Parathyroid adenoma (tissue), 2 donors: ENCODE data around the gene SLC6A19.

Experiments
- H2AFZ ChIP-seq: fragments of 300-600 bp; sonication (generic); one replicate; pipeline ENCODE4 v1.7.0; 2017; ENCODE audit warnings: antibody characterized with exemption, mild to moderate bottlenecking
- H3K27ac ChIP-seq: fragments of 300-600 bp; sonication (generic); one replicate; pipeline ENCODE4 v1.7.0; 2017
- H3K27me3 ChIP-seq: fragments of 300-600 bp; sonication (generic); one replicate; pipeline ENCODE4 v1.7.0; 2017; ENCODE audit warnings: low read length; ENCODE audit not compliant: control insufficient read depth, insufficient read depth
- H3K36me3 ChIP-seq: fragments of 300-600 bp; sonication (generic); one replicate; pipeline ENCODE4 v1.7.0; 2017; ENCODE audit warnings: low read length; ENCODE audit not compliant: control insufficient read depth, insufficient read depth
- H3K4me1 ChIP-seq: fragments of 300-600 bp; sonication (generic); one replicate; pipeline ENCODE4 v1.7.0; 2017; ENCODE audit warnings: control low read depth
- H3K4me2 ChIP-seq: fragments of 300-600 bp; sonication (generic); one replicate; pipeline ENCODE4 v1.7.0; 2017; ENCODE audit warnings: low read length
- H3K4me3 ChIP-seq: fragments of 300-600 bp; sonication (generic); one replicate; pipeline ENCODE4 v1.7.0; 2017; ENCODE audit warnings: low read depth, low read length
- H3K79me2 ChIP-seq: fragments of 300-600 bp; sonication (generic); one replicate; pipeline ENCODE4 v1.7.0; 2017; ENCODE audit warnings: control low read depth
- H3K9ac ChIP-seq: fragments of 300-600 bp; sonication (generic); one replicate; pipeline ENCODE4 v1.7.0; 2017; ENCODE audit warnings: mild to moderate bottlenecking
- H3K9me3 ChIP-seq: fragments of 300-600 bp; sonication (generic); one replicate; pipeline ENCODE4 v1.7.0; 2017; ENCODE audit warnings: low read length; ENCODE audit not compliant: control insufficient read depth
- TF ChIP-seq, protein P1 (sequence below): fragments of 300-600 bp; sonication (generic); IDR thresholded peaks from one replicate; pipeline ENCODE4 v1.7.0; 2017; ENCODE audit warnings: antibody characterized with exemption, mild to moderate bottlenecking
- donor health status: primary hyperparathyroidism.

Gene SLC6A19

DNA sequence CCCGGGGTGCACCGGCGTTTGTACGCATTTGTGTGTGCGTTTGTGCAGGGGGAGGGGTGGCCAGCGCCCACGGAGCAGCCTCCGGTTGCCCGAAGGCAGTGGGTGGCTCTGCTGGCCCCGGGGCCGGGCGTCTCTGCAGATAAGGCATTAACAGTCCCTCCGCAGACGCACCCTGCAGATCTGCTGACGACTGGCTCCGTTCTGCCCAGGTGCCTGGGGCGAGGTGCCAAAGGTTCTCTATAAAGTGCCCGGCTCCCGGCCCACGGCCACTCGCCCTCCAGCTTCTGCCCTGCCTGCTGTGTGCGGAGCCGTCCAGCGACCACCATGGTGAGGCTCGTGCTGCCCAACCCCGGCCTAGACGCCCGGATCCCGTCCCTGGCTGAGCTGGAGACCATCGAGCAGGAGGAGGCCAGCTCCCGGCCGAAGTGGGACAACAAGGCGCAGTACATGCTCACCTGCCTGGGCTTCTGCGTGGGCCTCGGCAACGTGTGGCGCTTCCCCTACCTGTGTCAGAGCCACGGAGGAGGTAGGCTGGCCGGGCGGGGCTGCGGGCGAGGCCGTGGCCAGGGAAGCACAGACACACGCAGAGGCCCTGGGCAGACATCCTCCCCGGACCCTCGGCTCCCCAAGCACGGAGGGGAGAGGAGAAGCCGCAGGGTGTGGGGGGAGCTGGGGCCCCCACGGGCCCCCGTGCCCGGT lies at the start of gene SLC6A19:
Gene SLC6A19, plus strand, starts transcription at position 269 of the 699 bp plus-strand sequence. Its CDS starts 56 bp downstream, at position 325.
- Histone ChIP-seq H3K4me2 (no peak within 1 kb of the TSS), H2AFZ (no peak within 1 kb of the TSS), H3K9me3 (no peaks in the 10 kb centered on the region), H3K9ac (no peak within 1 kb of the TSS), H3K27ac (no peak within 1 kb of the TSS), H3K27me3 (no peaks in the 10 kb centered on the region), H3K4me3 (no peak within 1 kb of the TSS), H3K4me1 (no peaks in the 10 kb centered on the region), H3K36me3 (no peaks in the 10 kb centered on the region), H3K79me2 (no peaks in the 10 kb centered on the region)
- TF ChIP-seq, protein P1, sequence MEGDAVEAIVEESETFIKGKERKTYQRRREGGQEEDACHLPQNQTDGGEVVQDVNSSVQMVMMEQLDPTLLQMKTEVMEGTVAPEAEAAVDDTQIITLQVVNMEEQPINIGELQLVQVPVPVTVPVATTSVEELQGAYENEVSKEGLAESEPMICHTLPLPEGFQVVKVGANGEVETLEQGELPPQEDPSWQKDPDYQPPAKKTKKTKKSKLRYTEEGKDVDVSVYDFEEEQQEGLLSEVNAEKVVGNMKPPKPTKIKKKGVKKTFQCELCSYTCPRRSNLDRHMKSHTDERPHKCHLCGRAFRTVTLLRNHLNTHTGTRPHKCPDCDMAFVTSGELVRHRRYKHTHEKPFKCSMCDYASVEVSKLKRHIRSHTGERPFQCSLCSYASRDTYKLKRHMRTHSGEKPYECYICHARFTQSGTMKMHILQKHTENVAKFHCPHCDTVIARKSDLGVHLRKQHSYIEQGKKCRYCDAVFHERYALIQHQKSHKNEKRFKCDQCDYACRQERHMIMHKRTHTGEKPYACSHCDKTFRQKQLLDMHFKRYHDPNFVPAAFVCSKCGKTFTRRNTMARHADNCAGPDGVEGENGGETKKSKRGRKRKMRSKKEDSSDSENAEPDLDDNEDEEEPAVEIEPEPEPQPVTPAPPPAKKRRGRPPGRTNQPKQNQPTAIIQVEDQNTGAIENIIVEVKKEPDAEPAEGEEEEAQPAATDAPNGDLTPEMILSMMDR: no peak

DNA sequence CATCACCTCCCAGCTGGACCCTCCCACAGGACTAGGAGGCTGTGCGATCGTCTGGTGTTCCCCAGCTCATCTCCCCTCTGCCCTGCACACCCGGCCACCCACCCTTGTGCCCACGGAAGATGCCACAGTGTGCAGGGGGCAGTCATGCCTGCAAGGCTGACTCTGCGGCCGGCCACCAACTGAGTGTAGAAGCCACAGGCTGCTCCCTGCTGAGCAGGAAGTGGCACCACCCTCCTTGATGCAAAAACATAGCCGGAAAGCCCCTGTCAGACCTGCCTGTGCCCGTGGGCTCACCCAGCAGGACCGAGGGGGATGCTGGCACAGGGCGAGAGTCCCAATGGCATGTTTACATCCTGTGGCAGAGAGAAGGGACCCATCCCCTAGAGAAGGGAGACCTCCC lies 49.2 kb upstream of the SLC6A19 start:
- H3K4me2 ChIP-seq: no peak overlapping the region
- H3K36me3 ChIP-seq: no peaks in the 10 kb centered on the region
- H3K27ac ChIP-seq: no peak overlapping the region
- TF ChIP-seq, protein P1: no peak
- H2AFZ ChIP-seq: no peak overlapping the region
- no peak overlapping the region for H3K9ac ChIP-seq
- H3K9me3 ChIP-seq: no peaks in the 10 kb centered on the region
- no peaks in the 10 kb centered on the region for H3K4me1 ChIP-seq
- peaks cover 11% of the 10 kb centered on the region for H3K27me3 ChIP-seq
- no peak overlapping the region for H3K4me3 ChIP-seq
- H3K79me2 ChIP-seq: no peaks in the 10 kb centered on the region

DNA sequence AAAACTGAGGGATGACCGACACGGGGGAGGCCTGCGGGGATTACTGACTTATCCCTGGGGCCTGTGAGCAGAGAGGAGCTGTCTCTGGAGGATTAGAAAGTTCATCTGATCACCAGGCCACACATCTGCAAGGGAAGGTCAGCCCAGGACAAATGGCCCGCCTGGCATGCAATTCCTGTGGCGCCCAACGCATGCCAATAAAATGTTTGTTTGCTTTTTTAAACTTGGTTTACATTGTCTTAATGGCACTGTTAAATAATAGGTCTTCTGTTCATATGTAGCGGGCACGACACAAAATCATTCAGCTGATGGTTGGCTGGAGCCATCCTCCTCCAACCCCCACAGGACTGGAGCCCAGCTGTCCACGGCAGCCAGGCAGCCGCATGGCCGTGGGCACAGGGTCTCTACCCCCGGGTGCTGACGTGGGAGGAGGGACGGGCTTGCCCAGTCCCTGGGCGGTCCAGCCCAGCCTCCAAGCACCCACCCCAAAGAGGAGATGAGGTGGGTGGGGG lies 48.6 kb upstream of the SLC6A19 start:
- no peaks in the 10 kb centered on the region for H3K9me3 ChIP-seq
- no peak overlapping the region for H3K4me2 ChIP-seq
- H3K79me2 ChIP-seq: no peaks in the 10 kb centered on the region
- TF ChIP-seq, protein P1: no peak
- H3K36me3 ChIP-seq: no peaks in the 10 kb centered on the region
- no peak overlapping the region for H3K4me3 ChIP-seq
- no peaks in the 10 kb centered on the region for H3K4me1 ChIP-seq
- H3K27me3 ChIP-seq: peaks cover 11% of the 10 kb centered on the region
- no peak overlapping the region for H2AFZ ChIP-seq
- no peak overlapping the region for H3K9ac ChIP-seq
- H3K27ac ChIP-seq: no peak overlapping the region

DNA sequence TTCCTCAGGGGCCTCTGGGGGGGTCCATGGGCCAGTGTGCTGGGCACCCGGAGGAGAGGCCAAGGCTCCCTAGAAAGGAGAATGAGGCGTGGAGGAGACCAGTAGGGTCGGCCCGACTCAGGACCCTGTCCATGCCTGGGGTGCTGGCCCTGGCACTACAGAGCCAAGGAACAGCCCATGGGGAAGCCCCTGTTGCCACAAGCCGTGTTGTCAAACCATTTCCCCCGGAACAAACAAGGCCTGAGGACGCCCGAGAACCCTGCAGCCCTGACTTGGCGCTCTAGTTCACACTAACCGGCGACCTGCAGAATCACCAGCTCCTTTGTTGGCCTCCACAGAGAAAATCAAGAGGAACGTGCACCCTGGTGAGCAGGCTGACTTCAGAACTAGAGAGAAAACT lies 48.0 kb upstream of the SLC6A19 start:
- H3K36me3 ChIP-seq: no peaks in the 10 kb centered on the region
- no peaks in the 10 kb centered on the region for H3K9me3 ChIP-seq
- peaks cover 11% of the 10 kb centered on the region for H3K27me3 ChIP-seq
- no peak overlapping the region for H3K4me2 ChIP-seq
- H3K4me1 ChIP-seq: no peaks in the 10 kb centered on the region
- no peak overlapping the region for H3K4me3 ChIP-seq
- H3K27ac ChIP-seq: no peak overlapping the region
- no peak overlapping the region for H3K9ac ChIP-seq
- no peaks in the 10 kb centered on the region for H3K79me2 ChIP-seq
- TF ChIP-seq, protein P1: no peak
- no peak overlapping the region for H2AFZ ChIP-seq
